ENCODE results near the gene ASXL2.

GRCh38 chr2:25844089-25844488, 34.2 kb downstream of the ASXL2 start:
- TF ChIP-seq CBFB (CRISPR knock-in tag; IDR thresholded peaks at IDR 0.05; ENCODE audit: low read depth): no peak
- TF ChIP-seq CTCF (IDR thresholded peaks at IDR 0.05): no peak

Data from WTC11 (cell line).